Testis (tissue), 3 donors: Measurements from ENCODE around the gene TPM2. TPM values are rescaled to one million over a fixed set of nuclear protein-coding genes. Genes with fewer than 3 reads are reported as not detected.

Source experiments
- DNase-seq: peaks from one replicate; pipeline ENCODE4 v3.0.0-alpha.2; 2019
- H3K27ac ChIP-seq, 2 donors: fragments of 200-600 bp; sonication (generic); one replicate each; pipeline ENCODE4 v1.5.1; 2019
- H3K27me3 ChIP-seq: fragments of 200-600 bp; sonication (generic); one replicate; pipeline ENCODE4 v1.5.1; 2019
- H3K36me3 ChIP-seq: fragments of 200-600 bp; sonication (generic); one replicate; pipeline ENCODE4 v1.5.1; 2017; ENCODE audit warnings: low read depth; ENCODE audit errors: missing control alignments
- H3K4me1 ChIP-seq: fragments of 200-600 bp; sonication (generic); one replicate; pipeline ENCODE4 v1.5.1; 2019
- H3K4me3 ChIP-seq, 2 donors: fragments of 200-600 bp; sonication (generic); one replicate each; pipeline ENCODE4 v1.5.1; 2017 to 2019
- H3K9me3 ChIP-seq: fragments of 200-600 bp; sonication (generic); one replicate; pipeline ENCODE4 v1.5.1; 2017
- POLR2A ChIP-seq: fragments of 450-650 bp; IDR thresholded peaks from one replicate; pipeline ENCODE4 v1.6.1; 2017; ENCODE audit warnings: antibody characterized with exemption, mild to moderate bottlenecking, moderate library complexity
- WGBS, 2 donors: methylation state at CpG; one replicate each; pipeline ENCODE4 v1.1.5; 2018; 5-methylcytosine and 5-hydroxymethylcytosine counted together
- intact Hi-C: fragments of 100-400 bp; cut with DNase I; formaldehyde crosslinking; loops from one replicate; pipeline ENCODE4 v1.15.1; 2023; ENCODE audit warnings: low total_unique reads
- polyA plus RNA-seq: library from polyadenylated mRNA; stranded (reverse); fragments of 350-450 nt; fragmentation: Illumina TruSeq; extraction: RNeasy Lipid Tissue Mini Kit (QIAGEN cat#74804); gene quantifications from one replicate; pipeline ENCODE4 v1.2.3, GENCODE V29; 2014; ENCODE audit warnings: low read depth, low replicate concordance; ENCODE audit not compliant: insufficient read depth
- total RNA-seq, 2 donors: library from RNA; depleted of rRNA; stranded (reverse); fragments of >200 nt; gene quantifications; one replicate each; pipeline ENCODE4 v1.2.3, GENCODE V29; 2016
- TF ChIP-seq, protein P1 (sequence below), 3 experiments: fragments of 450-650 bp in 2 of 3; fragments of 200-600 bp in 1 of 3; sonication (generic) in 1 of 3; IDR thresholded peaks; one replicate each; pipeline ENCODE4 v1.5.1; 2016 to 2019; ENCODE audit warnings: antibody characterized with exemption in 3 of 3, mild to moderate bottlenecking in 2 of 3, moderate library complexity in 1 of 3

The TPM2 gene
- total and polyA plus RNA-seq, 3 donors from 2014 or later, result 182 to 369 (median 211) TPM

DNA sequence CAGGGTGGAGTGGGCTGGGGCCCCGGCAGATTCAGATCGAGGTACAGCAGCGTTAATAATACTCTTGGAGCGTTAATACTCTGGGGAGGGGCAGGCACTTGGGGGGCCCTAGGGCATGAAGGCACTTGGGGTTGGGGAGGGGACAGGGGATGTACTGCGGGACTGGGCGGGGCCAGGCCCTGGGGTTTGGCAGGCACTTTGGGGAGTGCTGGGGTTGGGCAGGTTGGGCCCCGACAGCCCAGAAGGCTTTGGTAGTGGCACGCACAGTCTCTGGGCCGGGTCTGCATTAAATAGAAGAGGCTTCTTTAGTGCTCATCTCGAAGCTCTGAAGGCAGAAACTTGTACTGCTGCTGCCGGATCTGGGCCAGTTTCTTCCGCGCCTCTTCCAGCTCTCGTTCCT, 7.8 kb upstream of the TPM2 start:
- H3K4me3 ChIP-seq, result no peak overlapping the region
- WGBS, 2 donors, result 81 to 90% methylated on average over 8 to 14 of the region's 14 CpGs
- H3K9me3 ChIP-seq, result no peaks in the 10 kb centered on the region
- H3K4me1 ChIP-seq, result peaks cover 8% of the 10 kb centered on the region
- H3K27me3 ChIP-seq, result no peaks in the 10 kb centered on the region
- intact Hi-C loops, result no loop called here
- peak overlapping the region in 1 of 2 donors; percentile 7 for H3K27ac ChIP-seq
- no peaks in the 10 kb centered on the region for H3K36me3 ChIP-seq
- no peak for DNase-seq
- no peak for TF ChIP-seq POLR2A
- TF ChIP-seq, protein P1, sequence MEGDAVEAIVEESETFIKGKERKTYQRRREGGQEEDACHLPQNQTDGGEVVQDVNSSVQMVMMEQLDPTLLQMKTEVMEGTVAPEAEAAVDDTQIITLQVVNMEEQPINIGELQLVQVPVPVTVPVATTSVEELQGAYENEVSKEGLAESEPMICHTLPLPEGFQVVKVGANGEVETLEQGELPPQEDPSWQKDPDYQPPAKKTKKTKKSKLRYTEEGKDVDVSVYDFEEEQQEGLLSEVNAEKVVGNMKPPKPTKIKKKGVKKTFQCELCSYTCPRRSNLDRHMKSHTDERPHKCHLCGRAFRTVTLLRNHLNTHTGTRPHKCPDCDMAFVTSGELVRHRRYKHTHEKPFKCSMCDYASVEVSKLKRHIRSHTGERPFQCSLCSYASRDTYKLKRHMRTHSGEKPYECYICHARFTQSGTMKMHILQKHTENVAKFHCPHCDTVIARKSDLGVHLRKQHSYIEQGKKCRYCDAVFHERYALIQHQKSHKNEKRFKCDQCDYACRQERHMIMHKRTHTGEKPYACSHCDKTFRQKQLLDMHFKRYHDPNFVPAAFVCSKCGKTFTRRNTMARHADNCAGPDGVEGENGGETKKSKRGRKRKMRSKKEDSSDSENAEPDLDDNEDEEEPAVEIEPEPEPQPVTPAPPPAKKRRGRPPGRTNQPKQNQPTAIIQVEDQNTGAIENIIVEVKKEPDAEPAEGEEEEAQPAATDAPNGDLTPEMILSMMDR (IDR thresholded peaks at IDR 0.05), result no peak

DNA sequence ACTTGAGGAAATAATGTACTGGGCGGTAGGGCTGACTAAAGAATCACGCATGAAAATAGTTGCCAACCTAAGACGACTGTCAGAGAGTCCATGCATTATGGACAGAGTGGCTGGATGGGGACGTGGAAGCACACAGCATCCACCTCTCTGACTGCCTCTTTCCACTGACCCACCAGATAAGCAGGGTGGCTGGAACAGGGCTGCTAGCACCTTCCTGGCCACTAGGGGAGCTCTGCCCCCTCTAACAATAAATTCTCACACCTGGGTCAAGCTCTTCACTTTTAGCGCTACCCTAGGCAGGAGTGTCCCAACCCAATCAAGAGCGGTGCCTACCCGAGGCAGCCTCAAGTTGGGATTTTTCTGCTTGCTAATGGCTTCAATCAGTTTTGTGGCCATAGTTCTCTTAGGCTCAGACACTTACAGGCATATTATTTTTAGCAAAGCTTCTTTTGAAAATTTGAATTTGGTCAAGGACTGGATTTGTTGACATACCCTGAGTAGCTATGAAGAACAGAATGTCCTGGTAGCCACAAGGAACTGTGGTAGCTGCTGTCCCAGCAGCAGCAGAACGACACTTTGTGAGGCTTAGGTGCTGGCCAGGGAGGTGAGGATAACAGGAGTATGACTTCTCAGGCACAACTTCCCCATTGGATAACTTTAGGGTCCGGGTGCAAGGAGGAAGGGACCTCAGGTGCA, 6.9 kb upstream of the TPM2 start:
- no peaks in the 10 kb centered on the region for H3K27me3 ChIP-seq
- peak; percentile 69 for DNase-seq
- H3K4me3 ChIP-seq, result no peak overlapping the region
- no peak for TF ChIP-seq POLR2A
- TF ChIP-seq, protein P1 (IDR thresholded peaks at IDR 0.05), result peak; percentile 63 to 85 (median 76)
- peaks cover 9% of the 10 kb centered on the region for H3K4me1 ChIP-seq
- H3K36me3 ChIP-seq, result no peaks in the 10 kb centered on the region
- no peaks in the 10 kb centered on the region for H3K9me3 ChIP-seq
- 41 to 50% methylated on average over 9 of the region's 9 CpGs for WGBS, 2 donors
- intact Hi-C loops, result no loop called here
- H3K27ac ChIP-seq, result peak overlapping the region; percentile 7 to 57

DNA sequence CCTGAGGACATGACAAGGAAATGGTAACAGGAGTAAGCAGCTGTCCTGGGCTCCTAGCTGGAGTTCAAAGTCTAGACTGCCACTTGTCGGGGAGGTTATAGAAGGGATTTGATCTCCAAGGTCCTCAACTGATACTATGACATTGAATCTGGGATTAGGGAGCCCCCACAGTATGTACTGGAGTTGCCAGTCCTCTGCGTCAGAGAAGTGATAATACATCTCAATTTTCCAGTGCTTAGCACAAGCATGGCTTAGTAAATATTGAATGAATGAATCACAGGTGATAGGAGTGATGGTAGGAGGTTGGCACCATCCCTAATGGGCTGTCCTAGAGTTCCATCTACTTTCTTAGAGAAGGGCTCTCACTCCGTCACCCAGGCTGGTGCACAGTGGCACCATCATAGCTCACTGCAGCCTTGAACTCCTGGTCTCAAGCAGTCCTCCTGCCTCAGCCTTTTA, 6.2 kb upstream of the TPM2 start:
- H3K9me3 ChIP-seq, result no peaks in the 10 kb centered on the region

GRCh38 chr9:35691757-35692301, 2.1 kb upstream of the TPM2 start:
- no peaks in the 10 kb centered on the region for H3K36me3 ChIP-seq
- TF ChIP-seq, protein P1 (IDR thresholded peaks at IDR 0.05), result no peak
- TF ChIP-seq POLR2A, result no peak
- WGBS, 2 donors, result 55 to 58% methylated on average over 13 of the region's 13 CpGs
- intact Hi-C loops, result no loop called here
- H3K4me3 ChIP-seq, result peak overlapping the region in 1 of 2 donors; percentile 77
- H3K27me3 ChIP-seq, result no peaks in the 10 kb centered on the region
- DNase-seq, result no peak
- peaks cover 10% of the 10 kb centered on the region for H3K4me1 ChIP-seq
- H3K9me3 ChIP-seq, result no peaks in the 10 kb centered on the region
- peak overlapping the region; percentile 83 to 93 for H3K27ac ChIP-seq

More for the DNA sequence above, 6.2 kb upstream of the TPM2 start:
- 77 to 84% methylated on average over 3 of the region's 3 CpGs for WGBS, 2 donors
- Histone ChIP-seq H3K27ac (peak overlapping the region in 1 of 2 donors; percentile 53), H3K4me3 (no peak overlapping the region), H3K36me3 (no peaks in the 10 kb centered on the region), H3K27me3 (no peaks in the 10 kb centered on the region), H3K4me1 (peaks cover 13% of the 10 kb centered on the region)
- DNase-seq, result no peak
- intact Hi-C loops, result no loop called here
- no peak for TF ChIP-seq POLR2A
- TF ChIP-seq, protein P1 (IDR thresholded peaks at IDR 0.05), result no peak
